ENCODE results near the gene GPR17. TPM values are rescaled to one million over a fixed set of nuclear protein-coding genes. Genes with fewer than 3 reads are reported as not detected.

The GPR17 gene
- total and polyA plus RNA-seq, 2 donors (not counting 1 experiment from before 2014, with no cell fraction given) = not detected

DNA sequence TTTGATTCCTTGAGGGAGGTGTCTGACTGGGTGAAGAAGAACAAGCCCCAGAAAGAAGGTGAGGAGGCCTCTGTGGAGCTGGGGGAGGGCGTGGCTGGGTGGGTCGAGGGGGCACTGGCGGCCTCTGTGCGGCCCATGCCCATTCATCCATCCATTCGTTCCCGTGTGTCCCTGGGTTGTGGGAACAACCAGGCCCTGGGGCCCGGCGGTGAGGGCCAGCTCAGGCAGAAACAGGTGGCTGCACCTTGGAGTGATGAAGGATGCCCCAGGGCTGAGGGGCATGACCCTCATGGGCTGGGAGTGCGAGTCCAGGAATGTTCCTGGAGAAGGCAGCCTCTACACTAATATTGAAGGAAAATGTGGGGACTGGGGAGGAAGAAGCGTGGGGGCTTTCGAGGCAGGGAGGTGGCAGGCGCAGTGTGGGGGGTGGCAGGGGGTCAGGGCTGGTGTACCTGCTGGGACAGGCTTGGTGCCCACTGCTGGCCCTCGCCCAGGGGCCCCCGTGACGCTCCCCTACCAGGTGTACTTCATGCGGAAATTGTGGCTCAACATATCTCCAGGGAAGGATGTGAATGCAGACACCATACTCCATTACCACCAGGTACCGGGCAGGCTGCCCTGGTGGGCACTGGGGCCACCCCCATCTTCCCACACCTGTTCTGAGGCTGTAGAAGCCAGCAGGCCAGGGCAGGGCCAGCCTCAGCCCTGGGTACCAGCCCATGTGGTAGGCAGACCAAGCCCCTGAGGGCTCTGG is 11.2 kb upstream of the GPR17 start:
- H3K4me3 ChIP-seq (replicated peaks in 1 of 4; ENCODE audit: control extremely low read depth in 1 of 4, insufficient read depth in 1 of 4, low read depth in 3 of 4, low read length in 4 of 4) = no peak overlapping the region
- TF ChIP-seq CTCF (conservative IDR thresholded peaks at IDR 0.05 in 1 of 2, IDR thresholded peaks at IDR 0.05 in 1 of 2; ENCODE audit: low read depth in 1 of 2, low read length in 2 of 2) (no peak), EZH2 (IDR thresholded peaks at IDR 0.05; ENCODE audit: low read length, missing control alignments) (no peak)
- H3K4me1 ChIP-seq (ENCODE audit: control insufficient read depth, extremely low read depth, insufficient read depth, low read length) = peaks cover 9% of the 10 kb centered on the region
- no peaks in the 10 kb centered on the region for H4K20me1 ChIP-seq (ENCODE audit: control insufficient read depth, extremely low read depth, insufficient read depth, low read length)
- H2AFZ ChIP-seq (ENCODE audit: low read length) = no peak overlapping the region
- H3K27ac ChIP-seq (ENCODE audit: insufficient read depth, low read length) = no peak overlapping the region
- H3K9ac ChIP-seq (ENCODE audit: insufficient read depth, low read length) = no peak overlapping the region
- no peaks in the 10 kb centered on the region for H3K36me3 ChIP-seq (ENCODE audit: control insufficient read depth, insufficient read depth, low read length)
- H3K79me2 ChIP-seq (ENCODE audit: control insufficient read depth, insufficient read depth, low read length) = no peaks in the 10 kb centered on the region
- H3K27me3 ChIP-seq (ENCODE audit: control insufficient read depth, insufficient read depth, low read length) = no peaks in the 10 kb centered on the region
- no peak for DNase-seq (ENCODE audit: low read depth in 2 of 2)
- H3K4me2 ChIP-seq (ENCODE audit: extremely low read depth, insufficient read depth, low read length) = no peak overlapping the region
- H3K9me3 ChIP-seq (ENCODE audit: control insufficient read depth, insufficient read depth, low read depth, low read length) = no peaks in the 10 kb centered on the region

- no peaks in the 10 kb centered on the region for H3K9me3 ChIP-seq (ENCODE audit: control insufficient read depth, insufficient read depth, low read depth, low read length)
- no peaks in the 10 kb centered on the region for H4K20me1 ChIP-seq (ENCODE audit: control insufficient read depth, extremely low read depth, insufficient read depth, low read length)
- no peaks in the 10 kb centered on the region for H3K27me3 ChIP-seq (ENCODE audit: control insufficient read depth, insufficient read depth, low read length)
- no peak overlapping the region for H3K27ac ChIP-seq (ENCODE audit: insufficient read depth, low read length)
- no peak for DNase-seq (ENCODE audit: low read depth in 2 of 2)
- H3K4me1 ChIP-seq (ENCODE audit: control insufficient read depth, extremely low read depth, insufficient read depth, low read length) = peaks cover 9% of the 10 kb centered on the region
- H3K36me3 ChIP-seq (ENCODE audit: control insufficient read depth, insufficient read depth, low read length) = no peaks in the 10 kb centered on the region
- TF ChIP-seq EZH2 (IDR thresholded peaks at IDR 0.05; ENCODE audit: low read length, missing control alignments) (no peak), CTCF (conservative IDR thresholded peaks at IDR 0.05 in 1 of 2, IDR thresholded peaks at IDR 0.05 in 1 of 2; ENCODE audit: low read depth in 1 of 2, low read length in 2 of 2) (no peak)
- H3K4me2 ChIP-seq (ENCODE audit: extremely low read depth, insufficient read depth, low read length) = no peak overlapping the region
- no peak overlapping the region for H2AFZ ChIP-seq (ENCODE audit: low read length)
- no peaks in the 10 kb centered on the region for H3K79me2 ChIP-seq (ENCODE audit: control insufficient read depth, insufficient read depth, low read length)
- H3K9ac ChIP-seq (ENCODE audit: insufficient read depth, low read length) = no peak overlapping the region
- H3K4me3 ChIP-seq (replicated peaks in 1 of 4; ENCODE audit: control extremely low read depth in 1 of 4, insufficient read depth in 1 of 4, low read depth in 3 of 4, low read length in 4 of 4) = no peak overlapping the region
These were observed 10.3 kb upstream of the GPR17 start for GRCh38 chr2:127635380-127636237.
